Urinary bladder (tissue), 4 donors: ENCODE results near the gene AFM. TPM values are rescaled to one million over a fixed set of nuclear protein-coding genes. Genes with fewer than 3 reads are reported as not detected.

Experiments used
- DNase-seq: peaks from one replicate; pipeline ENCODE4 v3.0.0-alpha.2; 2015; ENCODE audit errors: extremely low spot score
- H3K27ac ChIP-seq: one replicate; pipeline ENCODE4 v1.5.1; 2013; ENCODE audit warnings: low read depth, mild to moderate bottlenecking, moderate library complexity
- H3K36me3 ChIP-seq: one replicate; pipeline ENCODE4 v1.6.1; 2013; ENCODE audit warnings: mild to moderate bottlenecking, moderate library complexity; ENCODE audit not compliant: insufficient read depth
- H3K4me1 ChIP-seq: one replicate; pipeline ENCODE4 v1.6.1; 2013; ENCODE audit warnings: mild to moderate bottlenecking, moderate library complexity; ENCODE audit not compliant: insufficient read depth
- H3K4me3 ChIP-seq: one replicate; pipeline ENCODE4 v1.5.1; 2013; ENCODE audit warnings: low read depth, low read length
- WGBS: extraction: QIAGEN DNeasy Blood & Tissue Kit; methylation state at CpG from one replicate; pipeline ENCODE4 v1.1.7; 2013; 5-methylcytosine and 5-hydroxymethylcytosine counted together
- polyA plus RNA-seq: library from polyadenylated mRNA; stranded (reverse); fragments of 200-250 nt; gene quantifications from one replicate; pipeline ENCODE4 v1.2.3, GENCODE V29; 2013
- total RNA-seq: library from RNA; depleted of rRNA; stranded (reverse); fragments of >200 nt; gene quantifications from one replicate; pipeline ENCODE4 v1.2.3, GENCODE V29; 2014
- donor health status: healthy with polysubstance abuse.
- donor health status: healthy.

Gene AFM
- total and polyA plus RNA-seq, 2 donors: 0.05 TPM; not detected in 1

DNA sequence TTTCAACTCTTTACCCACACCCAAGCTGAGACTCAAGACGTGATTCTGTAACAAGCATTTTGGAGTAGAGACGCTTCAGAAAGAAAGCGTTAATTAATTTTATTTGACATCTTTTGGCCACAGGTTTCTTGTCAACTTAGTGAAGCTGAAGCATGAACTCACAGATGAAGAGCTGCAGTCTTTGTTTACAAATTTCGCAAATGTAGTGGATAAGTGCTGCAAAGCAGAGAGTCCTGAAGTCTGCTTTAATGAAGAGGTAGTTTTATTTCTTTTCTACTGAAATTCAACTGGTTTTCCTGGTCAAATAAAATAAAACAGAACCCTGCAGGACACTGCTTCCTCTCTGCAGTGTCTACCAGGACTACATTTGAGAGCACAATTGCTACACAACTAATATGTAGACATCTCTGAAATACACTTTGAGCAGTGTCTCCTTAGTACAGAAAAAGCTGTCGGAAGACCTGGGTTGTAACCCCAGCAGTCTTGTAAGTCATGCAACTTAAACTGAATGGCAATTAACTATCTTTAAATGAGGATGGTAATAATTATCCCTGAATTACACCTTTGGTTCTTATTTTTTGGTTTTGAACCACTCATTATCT, 20.2 kb downstream of the AFM start:
- WGBS: 45% methylated on average over 5 of the region's 5 CpGs
- H3K4me1 ChIP-seq: no peaks in the 10 kb centered on the region
- H3K36me3 ChIP-seq: no peaks in the 10 kb centered on the region
- no peak overlapping the region for H3K27ac ChIP-seq
- no peak overlapping the region for H3K4me3 ChIP-seq
- DNase-seq: no peak

DNA sequence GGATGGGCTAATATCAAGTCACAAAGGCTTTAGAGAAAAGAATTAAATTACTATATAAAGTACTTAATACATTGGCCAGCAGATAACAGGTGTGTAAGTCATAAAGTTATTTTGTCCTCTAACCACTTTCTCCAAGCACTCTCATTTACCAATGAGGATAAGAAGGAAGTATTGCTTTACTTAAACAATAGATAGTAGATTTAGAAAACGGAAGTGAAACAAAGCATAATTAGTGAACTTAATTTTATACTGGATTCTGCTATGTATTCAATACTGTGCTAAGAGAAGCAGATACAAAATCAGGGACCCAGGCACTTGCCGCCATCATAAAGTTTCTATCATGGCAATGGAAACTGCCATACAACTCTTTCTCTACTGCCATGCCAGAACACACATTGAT, 24.0 kb downstream of the AFM start:
- DNase-seq: no peak
- H3K36me3 ChIP-seq: no peaks in the 10 kb centered on the region
- 86% methylated on average over 2 of the region's 2 CpGs for WGBS
- H3K4me1 ChIP-seq: no peaks in the 10 kb centered on the region
- no peak overlapping the region for H3K27ac ChIP-seq
- H3K4me3 ChIP-seq: no peak overlapping the region

DNA sequence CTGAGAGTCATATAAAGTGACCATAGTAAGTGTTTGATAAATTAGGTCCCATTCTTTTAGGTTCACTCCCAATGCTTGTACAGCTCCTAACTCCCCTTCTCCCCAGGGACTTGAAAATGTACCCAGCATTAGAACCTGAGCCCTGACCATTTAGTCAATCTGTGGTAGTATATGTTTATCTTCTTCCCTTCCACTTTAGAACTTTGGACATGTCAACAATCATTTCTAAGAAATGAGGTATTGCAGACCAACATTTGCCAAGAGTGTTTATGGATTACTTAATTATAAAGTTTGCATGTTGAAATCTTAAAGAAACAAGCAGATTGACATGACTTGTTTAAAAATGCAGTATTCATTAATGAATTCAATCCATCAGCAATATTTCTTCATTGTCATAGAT, 26.0 kb downstream of the AFM start:
- no peak for DNase-seq

DNA sequence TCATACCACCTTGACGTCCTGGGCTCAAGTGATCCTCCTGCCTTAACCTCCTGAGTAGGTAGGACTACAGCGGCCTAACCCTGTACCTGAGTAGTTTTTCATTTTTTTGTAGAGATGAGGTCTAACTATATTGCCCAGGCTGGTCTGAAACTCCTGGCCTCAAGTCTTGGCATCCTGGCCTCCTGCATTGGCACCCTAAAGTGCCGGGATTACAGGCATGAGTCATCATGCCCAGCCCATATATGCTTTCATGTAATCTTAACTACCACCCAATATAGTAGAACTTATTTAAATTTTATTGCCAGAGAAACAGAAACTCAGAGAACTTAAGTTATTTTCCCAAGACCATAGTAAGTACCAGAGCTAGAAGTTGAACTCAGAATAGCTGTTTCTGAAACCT, 27.1 kb downstream of the AFM start:
- 88% methylated on average over 3 of the region's 3 CpGs for WGBS
- no peaks in the 10 kb centered on the region for H3K36me3 ChIP-seq
- H3K4me3 ChIP-seq: no peak overlapping the region
- no peaks in the 10 kb centered on the region for H3K4me1 ChIP-seq
- no peak overlapping the region for H3K27ac ChIP-seq
- DNase-seq: no peak

More for the DNA sequence above, 26.0 kb downstream of the AFM start:
- Histone ChIP-seq H3K36me3 (no peaks in the 10 kb centered on the region), H3K27ac (no peak overlapping the region), H3K4me1 (no peaks in the 10 kb centered on the region), H3K4me3 (no peak overlapping the region)

DNA sequence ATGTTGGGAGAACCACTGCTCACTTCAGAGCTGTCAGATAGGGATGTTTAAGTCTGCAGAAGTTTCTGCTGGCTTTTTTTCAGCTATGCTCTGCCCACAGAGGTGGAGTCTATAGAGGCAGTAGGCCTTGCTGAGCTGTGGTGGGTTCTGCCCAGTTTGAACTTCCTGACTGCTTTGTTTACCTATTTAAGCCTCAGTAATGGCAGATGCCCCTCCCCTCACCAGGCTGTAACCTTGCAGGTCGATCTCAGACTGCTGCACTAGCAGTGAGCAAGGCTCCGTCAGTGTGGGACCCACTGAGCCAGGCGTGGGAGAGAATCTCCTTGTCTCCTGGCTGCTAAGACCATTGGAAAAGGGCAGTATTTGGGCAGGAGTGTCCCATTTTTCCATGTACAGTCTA, 36.8 kb downstream of the AFM start:
- no peak overlapping the region for H3K27ac ChIP-seq
- no peak for DNase-seq
- H3K4me3 ChIP-seq: no peak overlapping the region
- H3K4me1 ChIP-seq: no peaks in the 10 kb centered on the region
- 75% methylated on average over 3 of the region's 3 CpGs for WGBS
- no peaks in the 10 kb centered on the region for H3K36me3 ChIP-seq

DNA sequence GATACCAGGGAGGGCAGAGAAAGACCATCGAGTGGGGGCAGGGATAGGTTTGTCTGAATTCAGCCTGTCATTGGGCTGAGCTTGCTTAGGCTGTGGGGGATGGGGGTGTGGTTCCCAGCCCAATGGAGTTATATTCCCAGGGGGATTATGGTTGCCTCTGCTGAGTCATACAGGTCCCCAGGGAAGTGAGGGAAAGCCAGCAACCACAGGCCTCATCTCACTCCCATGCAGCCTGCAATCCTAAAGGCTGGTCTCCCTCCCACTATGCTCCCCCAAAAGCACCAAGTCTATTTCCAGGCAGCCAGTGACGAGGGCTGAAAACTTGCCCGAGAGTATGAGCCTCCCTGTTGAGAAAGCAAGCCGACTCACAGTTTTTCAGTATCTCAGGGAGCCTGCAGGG, 39.3 kb downstream of the AFM start:
- 53% methylated on average over 4 of the region's 4 CpGs for WGBS
- Histone ChIP-seq H3K36me3 (no peaks in the 10 kb centered on the region), H3K4me3 (no peak overlapping the region), H3K4me1 (no peaks in the 10 kb centered on the region), H3K27ac (no peak overlapping the region)
- DNase-seq: no peak

DNA sequence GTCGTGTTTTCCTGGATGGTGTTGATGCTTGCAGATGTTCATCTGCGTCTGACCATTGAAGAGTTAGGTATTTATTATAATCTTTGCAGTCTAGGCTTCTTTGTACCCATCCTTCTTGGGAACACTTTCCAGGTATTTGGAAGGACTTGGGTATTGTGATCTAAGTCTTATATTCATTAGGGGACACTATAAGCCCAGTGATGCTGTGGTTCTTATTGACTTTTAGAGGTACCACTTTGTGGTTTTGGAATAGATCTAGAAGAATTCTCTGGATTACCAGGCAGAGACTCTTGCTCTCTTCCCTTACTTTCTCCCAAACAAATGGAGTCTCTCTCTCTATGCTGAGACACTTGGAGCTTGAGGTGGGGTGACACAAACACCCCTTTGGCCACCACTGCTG, 41.6 kb downstream of the AFM start:
- 87% methylated on average over 2 of the region's 2 CpGs for WGBS
- no peak overlapping the region for H3K27ac ChIP-seq
- no peaks in the 10 kb centered on the region for H3K36me3 ChIP-seq
- H3K4me3 ChIP-seq: no peak overlapping the region
- no peaks in the 10 kb centered on the region for H3K4me1 ChIP-seq
- DNase-seq: no peak

DNA sequence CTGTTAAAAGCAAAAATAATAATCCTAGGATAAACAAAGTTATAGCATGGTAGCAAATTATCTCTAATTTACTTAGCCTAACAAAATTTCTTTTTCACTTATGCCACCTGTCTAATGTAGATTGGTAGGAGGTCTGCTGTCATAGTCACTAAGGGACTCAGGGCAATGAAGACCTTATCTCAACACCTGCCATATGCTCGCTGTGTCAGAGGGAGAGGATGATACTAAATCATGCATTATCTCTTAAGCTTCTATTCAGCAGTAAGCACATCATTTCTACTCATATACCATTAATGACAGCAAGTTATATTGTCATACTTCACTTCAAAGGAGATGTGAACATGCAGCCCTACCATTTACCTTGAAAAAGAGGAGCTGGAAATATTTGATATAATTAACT, 44.1 kb downstream of the AFM start:
- H3K27ac ChIP-seq: no peak overlapping the region
- no peak for DNase-seq
- H3K4me3 ChIP-seq: no peak overlapping the region
- H3K4me1 ChIP-seq: no peaks in the 10 kb centered on the region
- no peaks in the 10 kb centered on the region for H3K36me3 ChIP-seq
- WGBS: 41% methylated on average over 1 of the region's 1 CpG

DNA sequence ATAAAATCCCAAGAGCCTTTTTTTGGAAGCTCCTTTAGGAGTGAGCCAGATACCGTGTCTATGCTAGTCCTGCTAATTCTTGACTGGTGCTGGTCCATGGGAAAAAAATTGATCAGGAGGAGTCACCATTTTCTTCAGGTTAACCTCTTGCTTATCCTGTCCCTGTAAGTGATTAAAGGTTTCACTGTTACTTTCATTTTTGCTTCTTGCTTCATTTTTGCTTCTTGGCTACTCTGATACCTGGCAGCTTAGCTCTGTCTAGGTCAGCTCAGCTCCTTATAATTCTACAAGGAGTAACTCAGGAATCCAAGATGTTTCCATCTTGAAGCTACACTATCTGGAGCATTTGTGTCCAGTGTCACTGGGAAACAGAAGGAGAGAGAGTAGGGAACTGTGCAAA, 45.7 kb downstream of the AFM start:
- no peak for DNase-seq
- no peak overlapping the region for H3K27ac ChIP-seq
- no peak overlapping the region for H3K4me3 ChIP-seq
- 82% methylated on average over 1 of the region's 1 CpG for WGBS
- no peaks in the 10 kb centered on the region for H3K4me1 ChIP-seq
- H3K36me3 ChIP-seq: no peaks in the 10 kb centered on the region

DNA sequence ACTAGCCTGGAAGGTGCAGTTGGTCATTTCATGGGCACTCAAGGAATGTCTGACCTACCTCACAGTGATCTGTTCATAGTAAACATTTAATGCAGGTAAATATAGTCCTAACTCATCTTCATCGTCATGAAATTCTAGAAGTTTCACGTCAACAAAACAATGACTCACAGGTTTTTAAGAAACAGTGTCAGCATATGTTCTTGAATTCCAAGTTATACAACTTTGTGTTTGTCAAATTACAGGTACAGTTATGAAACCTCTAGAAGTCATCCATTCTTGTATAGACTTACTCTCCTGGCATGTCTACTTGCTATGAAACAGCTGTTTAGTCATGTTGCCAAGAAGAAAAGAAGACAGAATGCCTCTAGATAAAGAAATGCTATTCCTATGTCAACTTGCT, 46.6 kb downstream of the AFM start:
- no peak overlapping the region for H3K4me3 ChIP-seq
- no peak for DNase-seq
- no peak overlapping the region for H3K27ac ChIP-seq
- no peaks in the 10 kb centered on the region for H3K36me3 ChIP-seq
- WGBS: 85% methylated on average over 2 of the region's 2 CpGs
- H3K4me1 ChIP-seq: no peaks in the 10 kb centered on the region

DNA sequence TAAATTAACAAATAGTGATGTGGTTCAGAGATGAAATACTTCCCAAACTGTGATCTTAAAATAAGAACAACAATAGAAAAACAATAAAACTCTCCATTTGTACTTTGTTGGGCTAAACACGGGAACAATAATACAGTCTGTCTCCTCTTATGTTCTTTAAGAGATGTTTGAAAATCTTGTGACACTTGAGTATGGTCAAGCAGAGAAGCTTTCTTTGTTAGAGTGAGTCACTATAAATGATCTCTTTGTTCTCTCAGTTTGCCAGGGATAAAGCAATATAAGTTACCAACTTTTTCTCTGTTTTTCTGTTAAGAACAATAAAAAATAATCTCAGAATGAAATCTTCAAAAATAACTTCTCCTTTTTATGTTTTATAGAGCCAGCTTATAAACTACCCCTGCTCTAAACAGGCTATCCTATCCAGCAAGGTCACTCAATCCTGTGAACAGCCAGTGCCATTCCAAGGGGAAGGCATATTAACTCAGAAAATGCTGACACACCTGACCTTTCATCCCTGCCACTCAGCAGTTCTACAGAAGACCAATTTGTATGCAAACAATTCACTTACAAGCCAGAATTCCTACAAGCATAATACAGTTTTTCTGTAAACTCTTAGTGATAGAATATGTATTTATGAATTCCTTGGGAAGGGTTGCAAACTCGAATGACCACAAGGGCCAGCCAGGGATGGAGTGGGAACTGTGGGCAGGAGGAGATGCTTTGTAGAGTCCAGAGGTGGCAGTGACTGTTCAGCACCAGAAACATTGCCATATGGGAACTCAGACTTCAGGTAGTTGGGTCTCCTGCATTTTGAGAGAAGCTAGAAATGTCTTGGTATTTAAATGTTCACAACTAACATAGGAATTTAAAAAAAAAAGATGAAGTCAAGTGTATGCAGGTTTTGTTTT, 52.2 kb downstream of the AFM start:
- Histone ChIP-seq H3K36me3 (no peaks in the 10 kb centered on the region), H3K4me1 (no peaks in the 10 kb centered on the region), H3K4me3 (no peak overlapping the region), H3K27ac (no peak overlapping the region)
- DNase-seq: no peak
- 71% methylated on average over 2 of the region's 2 CpGs for WGBS

DNA sequence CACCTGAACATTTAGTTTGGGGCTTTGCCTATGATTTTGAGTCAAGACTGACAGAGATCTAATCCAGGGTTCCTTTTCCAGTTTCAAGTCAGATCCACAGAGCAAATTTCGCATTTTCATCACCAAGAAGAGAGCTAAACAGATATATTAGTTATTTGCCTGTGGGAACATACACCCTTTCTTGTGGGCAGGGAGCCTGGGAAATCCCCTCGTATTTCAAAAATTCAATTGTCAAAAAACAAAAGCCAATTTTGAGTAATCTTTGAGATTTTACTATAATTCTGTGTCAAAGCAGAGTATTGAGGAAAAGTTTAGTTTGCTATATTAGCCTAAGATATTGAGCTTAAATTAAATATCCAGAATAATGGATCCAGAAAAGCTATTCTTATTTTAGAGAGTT, 56.6 kb downstream of the AFM start:
- no peak for DNase-seq
- H3K36me3 ChIP-seq: no peaks in the 10 kb centered on the region
- no peak overlapping the region for H3K4me3 ChIP-seq
- H3K4me1 ChIP-seq: no peaks in the 10 kb centered on the region
- no peak overlapping the region for H3K27ac ChIP-seq
- WGBS: 81% methylated on average over 2 of the region's 2 CpGs

DNA sequence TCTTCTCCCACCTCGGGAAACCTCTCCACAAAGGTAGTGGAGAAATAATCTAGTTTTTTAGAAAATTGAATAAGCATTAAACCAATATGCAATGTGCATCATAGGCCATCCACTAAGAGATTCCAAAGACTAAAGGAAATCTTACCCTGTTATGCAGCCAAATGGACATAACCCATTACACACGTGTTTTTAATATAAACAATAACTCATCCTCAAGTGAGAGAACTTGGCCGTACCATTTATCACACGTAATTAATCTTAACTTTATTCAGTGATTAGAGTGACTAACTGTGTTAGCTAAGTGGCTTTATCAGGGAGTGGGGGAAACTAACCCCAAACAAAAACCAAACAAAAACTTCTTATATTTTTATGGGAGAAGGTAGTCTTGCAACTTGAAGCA, 57.8 kb downstream of the AFM start:
- WGBS: 24% methylated on average over 4 of the region's 4 CpGs
- no peaks in the 10 kb centered on the region for H3K4me1 ChIP-seq
- no peaks in the 10 kb centered on the region for H3K36me3 ChIP-seq
- no peak for DNase-seq
- H3K27ac ChIP-seq: no peak overlapping the region
- no peak overlapping the region for H3K4me3 ChIP-seq

DNA sequence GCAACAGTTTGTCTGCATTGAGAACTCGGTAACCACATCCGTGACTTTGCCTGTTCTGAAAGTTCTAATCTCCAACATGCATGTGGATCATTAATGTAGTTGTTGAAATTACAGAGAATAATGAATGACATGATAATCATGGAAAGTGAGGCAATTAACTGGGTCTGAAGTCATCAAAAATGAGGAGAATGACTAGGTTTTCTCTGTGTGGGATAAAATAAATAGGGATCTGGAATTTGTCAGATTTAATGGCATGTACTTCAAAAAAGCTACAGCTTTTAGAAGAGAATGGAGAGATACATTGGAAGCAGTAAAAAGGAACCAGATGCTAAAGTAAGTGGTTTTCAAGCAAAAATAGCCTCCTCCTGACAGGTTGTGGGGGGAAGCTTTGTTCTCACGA, 59.3 kb downstream of the AFM start:
- no peak for DNase-seq
- WGBS: 65% methylated on average over 3 of the region's 3 CpGs
- H3K27ac ChIP-seq: no peak overlapping the region
- no peak overlapping the region for H3K4me3 ChIP-seq
- H3K36me3 ChIP-seq: no peaks in the 10 kb centered on the region
- no peaks in the 10 kb centered on the region for H3K4me1 ChIP-seq
